Measurements from ENCODE around the gene CACNA1D.
"Not testable (repeated sequence)": the region's sequence is repeated elsewhere in the genome, so short reads cannot be mapped to it uniquely, and the experiment has no call there.

Gene CACNA1D

DNA sequence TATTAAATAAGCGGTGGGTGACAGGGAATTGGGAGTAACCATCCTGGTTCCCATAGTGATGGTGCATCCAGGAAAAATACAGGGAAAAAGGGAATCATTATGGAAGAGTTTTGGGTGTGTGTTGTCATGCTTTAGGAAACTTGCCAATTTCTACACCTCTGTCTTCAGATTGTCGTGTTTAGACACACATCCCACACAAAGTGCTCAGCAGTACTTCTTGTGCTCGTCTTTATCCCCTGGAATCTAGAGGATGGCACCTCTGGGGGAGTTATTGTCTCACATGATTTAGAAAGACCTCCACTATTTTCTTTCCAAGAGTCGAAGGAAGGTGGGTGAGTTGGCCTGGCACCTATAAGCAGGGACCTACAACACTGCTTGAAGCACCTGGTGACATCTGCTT lies 35.8 kb downstream of the CACNA1D start:
- no peak for DNase-seq

DNA sequence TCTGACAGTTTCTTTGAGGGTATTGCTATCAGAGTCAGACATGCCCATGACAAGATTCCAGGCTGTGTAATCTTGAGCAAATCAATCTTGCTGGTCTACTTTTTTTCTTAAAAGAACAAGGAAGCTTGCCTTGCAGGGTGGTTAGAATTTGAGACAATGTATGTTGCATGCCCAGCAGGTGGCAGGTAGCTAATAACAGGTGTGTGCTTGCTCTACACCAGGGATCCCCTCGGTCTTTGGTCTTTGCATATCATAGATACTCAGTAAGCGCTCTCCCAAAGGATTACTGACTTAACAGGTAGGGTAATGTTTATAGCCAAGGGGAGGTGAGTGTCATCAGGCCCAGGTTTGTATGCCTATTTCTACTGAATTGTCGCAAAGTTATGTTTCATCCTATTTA lies 37.3 kb downstream of the CACNA1D start:
- DNase-seq, result no peak

DNA sequence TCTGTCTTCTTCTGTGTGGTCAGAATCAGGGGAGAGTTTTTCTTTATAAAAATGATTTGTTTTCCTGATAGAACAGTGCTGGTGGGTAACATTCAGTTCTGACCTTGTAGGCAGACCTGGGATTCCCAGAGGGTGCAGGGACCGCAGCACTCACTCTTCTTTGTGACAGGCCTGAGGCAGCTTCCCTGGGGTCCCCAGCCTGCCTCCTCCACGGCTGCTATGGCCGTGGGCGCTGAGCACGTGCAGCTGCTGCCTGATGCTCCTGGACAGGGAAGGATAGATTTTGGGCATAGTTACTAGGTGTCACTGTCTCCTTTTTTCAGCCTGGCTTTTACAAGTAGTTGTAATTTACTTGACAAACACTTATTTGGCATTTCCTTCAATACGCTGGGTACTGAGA lies 39.1 kb downstream of the CACNA1D start:
- no peak for DNase-seq

DNA sequence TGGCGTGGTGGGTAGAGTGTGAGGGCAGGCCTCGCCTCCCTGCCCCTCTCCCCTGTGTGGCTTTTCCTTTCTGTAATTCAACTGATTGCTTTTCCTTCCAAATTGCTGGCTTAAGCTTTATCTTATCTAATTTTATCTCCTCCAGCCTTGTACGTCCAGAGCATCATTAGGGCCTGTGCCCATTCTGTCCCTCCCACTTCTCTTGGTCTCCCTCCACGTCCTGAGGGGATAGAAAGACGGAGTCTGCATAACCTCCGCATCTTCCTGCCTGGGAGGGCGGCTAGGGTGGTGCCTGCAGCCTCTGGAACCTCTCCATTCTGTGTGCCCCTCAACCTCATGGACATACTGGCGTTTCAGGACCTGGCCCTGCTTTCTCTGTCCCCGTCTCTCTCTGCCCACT lies 39.8 kb downstream of the CACNA1D start:
- no peak for DNase-seq

DNA sequence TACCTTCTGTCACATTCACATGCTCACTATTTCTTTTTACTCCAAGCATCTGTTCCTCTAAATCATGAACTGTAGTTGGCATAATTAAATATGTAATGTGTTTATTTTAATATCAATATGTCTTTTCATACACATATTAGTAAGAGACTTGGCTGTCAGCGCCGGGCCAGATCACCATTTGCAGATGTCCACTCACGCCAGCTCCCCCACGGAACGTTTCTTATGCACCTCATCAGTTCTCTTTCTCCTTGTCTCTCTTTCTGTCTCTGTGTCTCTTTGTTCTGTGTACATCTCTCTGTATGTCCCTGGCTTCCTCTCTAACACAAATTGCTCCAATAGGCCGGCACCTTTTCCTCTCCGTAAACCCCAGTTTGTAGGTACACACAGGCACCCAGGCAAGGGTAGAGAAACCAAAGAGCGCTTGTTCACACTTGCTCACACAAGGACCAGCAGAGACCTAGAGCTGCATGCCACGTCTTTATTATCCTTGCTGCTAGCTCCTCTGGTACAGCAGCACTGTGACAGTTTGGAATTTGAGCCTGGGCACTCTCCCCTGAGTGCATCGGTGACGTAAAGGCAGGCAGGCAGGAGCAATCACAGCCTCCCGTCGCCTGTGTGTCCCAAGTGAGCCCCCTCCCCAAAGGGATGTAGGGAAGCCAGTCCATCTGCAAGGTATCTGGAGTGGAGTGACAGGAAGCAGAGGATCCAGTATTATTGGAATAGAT lies 40.4 kb downstream of the CACNA1D start:
- DNase-seq, result no peak

DNA sequence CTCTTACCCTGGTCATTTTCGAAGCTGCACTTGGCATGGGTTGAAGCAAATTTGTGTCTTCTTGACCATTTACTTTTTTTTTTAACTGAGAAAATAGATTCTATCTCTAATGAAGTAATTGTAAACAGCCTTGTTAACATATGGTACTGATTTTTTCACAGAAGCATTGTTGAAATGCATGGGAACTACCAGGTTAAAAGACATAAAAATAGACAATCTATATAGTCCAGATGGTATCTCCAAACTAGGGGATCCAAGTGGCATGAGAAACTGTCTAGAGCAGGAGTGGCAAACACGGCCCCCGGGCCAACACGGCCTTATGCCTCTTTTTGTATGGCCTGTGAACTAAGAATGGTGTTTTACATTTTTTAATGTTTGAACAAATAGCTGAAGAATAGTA lies 41.9 kb downstream of the CACNA1D start:
- DNase-seq, result no peak

DNA sequence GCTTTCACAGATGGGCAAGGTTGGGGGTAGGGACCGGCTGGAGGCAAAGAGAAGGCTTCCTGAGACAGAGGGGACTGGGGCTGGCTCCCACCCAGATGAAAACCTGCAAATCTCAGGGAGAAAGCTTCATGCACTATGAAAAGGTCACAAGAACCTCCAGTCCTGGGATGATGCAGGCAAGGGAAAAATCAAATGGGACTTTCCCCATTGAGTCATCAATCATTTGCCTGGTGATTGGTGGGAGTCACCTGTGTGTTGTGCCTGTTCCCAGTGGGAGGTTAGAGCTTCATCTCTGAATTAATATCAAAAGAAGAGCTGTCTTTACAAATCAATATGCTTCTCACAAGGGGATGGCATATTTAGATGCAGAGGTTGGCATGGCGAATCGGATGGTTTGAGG lies 49.9 kb downstream of the CACNA1D start:
- no peak for DNase-seq

DNA sequence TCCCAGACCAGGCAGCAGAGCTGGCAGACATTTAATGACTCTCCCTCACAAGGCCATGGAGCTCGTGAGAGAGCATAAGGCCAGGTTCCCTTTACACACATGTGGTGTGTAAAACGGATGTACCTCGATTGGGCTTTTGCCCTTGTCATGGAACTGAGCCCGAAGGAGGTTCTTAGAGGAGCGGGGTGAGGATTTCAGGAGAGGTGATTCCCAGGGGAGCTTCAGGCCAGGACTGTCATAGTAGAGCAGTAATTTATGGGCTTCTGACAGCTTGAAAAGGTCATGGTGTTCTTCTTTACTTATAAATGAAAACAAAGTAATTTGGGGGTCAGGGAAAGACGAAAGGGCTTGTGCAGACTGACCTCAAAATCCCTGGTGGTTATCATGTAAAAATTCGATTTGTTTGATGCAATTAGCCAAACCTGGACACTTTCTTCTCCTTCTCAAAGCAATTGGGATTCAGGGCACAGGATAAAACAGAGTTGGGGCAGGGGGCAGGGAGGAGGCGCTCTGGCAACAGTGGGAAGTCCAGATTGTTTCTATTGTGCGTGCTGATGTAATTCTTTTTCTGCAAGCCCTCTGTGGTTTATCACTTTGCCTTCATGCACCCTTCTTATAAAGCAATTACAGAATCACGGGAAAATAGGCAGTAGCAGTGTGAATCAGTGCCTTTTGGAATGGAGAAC lies 51.0 kb downstream of the CACNA1D start:
- DNase-seq, result no peak

DNA sequence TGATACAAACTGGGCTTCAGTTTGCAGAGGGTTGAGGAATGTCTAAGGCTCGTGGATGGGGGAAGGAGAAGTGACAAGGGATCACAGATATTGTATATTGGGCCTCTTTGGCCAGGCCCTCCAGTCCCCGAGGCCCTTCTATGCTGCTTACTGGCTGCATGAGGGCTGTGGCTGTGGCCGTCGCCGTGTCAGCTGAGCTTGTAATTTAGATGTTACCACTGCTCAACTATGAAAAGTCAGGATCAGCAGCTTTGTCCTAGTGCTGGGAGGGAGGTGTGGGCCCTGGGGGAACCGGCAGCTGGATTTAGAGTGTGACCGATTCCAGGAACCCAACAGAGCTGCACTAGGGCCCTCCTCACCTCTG lies 51.6 kb downstream of the CACNA1D start:
- no peak for DNase-seq

DNA sequence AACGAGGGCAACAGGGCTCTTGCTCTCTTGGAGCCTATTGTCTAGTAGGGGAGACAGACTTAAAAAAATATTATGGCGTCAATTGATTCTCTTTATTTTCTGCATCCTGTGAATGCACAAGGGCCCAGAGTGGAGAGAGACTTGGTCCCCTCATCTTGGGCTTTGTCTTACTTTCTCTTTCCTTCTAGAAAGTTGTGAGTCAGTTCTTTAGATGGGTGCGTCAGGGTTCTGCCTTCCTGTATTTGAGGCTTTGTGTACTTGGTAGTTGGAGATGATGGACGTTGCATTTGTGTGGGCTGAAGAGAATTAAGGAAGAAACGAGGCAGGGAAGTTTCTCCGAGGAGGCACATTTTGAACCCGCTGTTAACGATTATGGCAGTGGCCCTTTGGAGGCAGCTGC lies 52.9 kb downstream of the CACNA1D start:
- DNase-seq, result peak; percentile 2

DNA sequence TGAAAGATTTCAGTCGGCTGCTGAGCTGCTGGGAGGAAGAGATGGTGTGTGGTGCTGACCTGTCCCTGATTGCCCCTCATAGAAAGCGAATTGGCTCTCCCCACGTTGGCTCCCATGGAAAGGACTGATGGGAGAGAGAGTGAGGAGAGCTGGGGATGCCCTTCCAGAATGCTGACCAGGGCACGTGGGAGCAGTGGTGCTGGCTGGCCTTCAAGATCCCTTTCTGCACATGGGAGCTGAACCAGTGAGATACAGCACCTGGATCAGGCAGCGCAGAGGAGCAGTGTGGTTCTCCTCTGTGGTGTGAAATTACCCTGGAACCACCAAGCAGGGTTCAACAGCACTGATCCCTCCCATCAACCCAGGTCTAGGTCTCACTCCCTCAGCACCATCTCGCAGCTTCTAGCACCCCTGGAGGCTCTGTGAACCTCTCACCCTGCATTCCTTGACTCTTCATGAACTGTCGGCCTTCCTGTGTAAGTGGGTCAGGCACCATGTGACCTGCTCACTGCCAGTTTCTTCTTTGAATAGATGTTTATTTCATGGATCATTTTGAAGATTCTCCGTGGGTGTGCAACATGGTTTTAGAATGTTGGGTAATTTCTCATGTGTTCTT lies 55.7 kb downstream of the CACNA1D start:
- DNase-seq, result no peak

DNA sequence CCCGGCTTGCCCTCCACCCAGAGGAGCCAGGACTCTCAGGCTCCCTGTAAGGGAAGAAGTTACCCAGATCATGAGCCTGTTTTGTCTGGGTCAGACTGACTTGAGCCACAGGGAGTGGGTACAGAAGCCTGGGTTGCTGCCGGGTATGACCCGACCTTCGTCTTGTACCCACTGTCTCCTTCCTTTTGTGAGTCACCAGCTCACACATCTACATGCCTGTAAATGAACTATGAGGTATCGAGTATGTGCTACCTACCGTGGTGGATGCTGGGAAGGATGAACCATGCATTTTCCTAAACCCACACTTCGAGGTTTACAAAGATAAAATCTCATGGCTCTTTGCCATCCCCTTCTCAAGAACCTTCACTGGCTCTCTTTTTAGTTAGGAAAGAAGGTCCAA lies 56.9 kb downstream of the CACNA1D start:
- DNase-seq, result peak; percentile 13

DNA sequence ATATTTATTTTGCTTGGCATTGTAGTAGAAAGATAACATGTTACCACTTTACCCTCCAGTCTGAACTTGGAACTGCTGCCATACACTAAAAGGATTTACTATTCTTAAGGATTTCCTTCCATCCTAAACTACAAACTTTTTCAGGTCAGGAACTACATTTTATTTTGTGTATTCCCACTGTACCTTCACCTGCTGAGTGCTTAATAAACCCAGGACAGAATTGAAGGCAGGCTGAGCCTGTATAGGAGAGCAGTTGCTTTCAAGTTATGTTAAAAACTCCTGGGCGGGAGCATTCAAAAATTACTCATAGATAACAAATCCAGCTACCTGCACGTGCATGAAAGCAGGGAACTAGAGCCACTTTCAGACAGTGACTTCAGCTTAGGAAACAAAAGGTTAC lies 58.3 kb downstream of the CACNA1D start:
- no peak for DNase-seq

DNA sequence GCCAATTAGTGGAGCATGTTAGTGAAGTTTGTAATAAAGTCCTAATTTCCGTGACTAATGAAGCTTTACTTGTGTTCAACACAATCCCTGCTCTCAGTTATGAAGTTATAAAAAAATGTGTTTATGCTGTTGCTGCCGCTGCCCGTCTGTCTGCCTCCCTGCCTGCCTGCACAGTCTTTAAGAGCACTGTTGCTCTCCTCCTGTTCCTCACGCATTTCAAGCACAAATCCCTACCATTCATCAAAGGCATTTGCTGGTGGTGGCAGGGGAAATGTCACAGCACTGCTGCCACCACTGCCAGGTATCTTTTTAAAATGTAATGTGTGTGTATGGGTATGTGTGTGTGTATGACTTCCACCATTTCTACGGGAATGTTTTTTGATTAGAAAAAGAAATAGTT lies 58.8 kb downstream of the CACNA1D start:
- no peak for DNase-seq

DNA sequence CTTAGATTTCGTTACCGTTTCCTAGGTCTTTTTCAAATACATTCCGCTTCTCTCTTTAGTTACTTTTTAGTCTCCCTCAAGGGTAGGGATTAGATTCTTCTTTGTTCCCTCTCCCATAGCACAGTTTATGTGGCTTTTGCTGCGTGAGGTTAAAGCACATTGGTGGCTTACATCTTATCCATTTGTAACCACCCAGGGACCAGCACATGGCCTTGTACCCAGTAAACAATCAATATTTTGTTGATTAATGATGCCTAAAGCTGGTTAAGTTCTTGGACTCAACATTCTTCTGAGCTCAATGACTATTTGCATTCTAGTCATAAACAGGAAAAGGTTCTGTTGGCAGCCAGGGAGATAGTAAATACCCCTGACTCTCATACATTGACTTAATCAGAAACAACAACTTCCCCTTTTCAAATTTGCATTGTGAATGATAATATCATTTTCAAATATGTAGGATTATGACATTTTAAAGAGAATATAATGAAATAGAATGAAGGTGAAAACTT lies 60.2 kb downstream of the CACNA1D start:
- DNase-seq, result peak; percentile 4

DNA sequence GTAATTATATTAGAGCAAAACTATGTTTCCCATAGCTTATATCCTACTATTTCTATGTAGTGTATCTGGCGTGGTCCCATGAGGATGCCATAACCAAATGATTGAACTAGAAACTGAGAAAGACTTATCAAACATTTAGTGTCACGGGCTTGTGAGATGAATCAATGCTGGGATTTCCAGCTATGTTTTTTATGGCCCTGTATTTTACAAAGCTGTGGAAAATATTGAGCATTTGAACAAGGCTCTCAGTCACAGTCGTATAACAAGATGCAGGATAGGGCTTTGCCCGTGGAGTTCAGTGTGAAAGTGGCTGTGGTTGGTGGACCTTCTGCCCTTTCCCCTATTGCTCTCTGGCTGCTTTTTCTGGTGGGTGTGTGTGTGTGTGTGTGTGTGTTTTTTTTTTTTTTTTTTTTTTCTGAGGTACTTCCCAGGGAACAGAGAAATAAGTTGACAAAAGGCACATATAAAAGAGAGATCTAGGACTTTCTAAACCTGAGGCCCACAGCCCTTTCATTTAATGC lies 60.7 kb downstream of the CACNA1D start:
- no peak for DNase-seq

DNA sequence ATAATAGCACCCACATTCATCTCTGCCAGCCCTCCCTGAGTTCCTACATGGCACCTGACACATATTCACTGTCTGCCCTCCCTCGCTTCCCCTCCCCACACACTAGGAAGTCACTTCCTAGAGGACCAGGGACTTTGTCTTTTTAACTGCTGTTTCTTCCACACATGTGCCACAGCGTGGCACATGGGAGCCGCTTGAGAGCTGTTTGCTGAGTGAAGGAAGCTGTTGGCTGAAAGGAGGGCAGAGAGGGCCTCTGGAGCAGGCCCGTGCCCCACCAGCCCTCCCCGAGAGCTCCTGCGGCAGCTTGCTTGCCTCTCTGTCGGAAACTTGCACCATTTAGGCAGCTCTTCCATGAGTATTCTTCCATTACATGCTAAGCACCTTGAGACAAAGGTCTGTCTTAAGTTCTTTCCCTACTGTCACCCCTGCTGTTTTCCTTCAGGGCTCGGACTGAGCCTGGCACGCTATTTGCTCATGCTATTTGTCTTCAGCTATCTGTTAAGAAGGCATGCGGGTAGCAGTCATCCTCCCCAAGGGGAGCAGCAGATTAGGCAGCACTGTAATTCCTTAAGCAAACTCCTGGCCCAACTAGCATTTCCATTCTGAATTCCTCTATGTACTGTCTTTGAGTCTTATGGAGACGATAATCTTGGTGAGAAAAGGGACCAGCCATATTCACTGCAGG lies 72.2 kb downstream of the CACNA1D start:
- DNase-seq, result no peak

DNA sequence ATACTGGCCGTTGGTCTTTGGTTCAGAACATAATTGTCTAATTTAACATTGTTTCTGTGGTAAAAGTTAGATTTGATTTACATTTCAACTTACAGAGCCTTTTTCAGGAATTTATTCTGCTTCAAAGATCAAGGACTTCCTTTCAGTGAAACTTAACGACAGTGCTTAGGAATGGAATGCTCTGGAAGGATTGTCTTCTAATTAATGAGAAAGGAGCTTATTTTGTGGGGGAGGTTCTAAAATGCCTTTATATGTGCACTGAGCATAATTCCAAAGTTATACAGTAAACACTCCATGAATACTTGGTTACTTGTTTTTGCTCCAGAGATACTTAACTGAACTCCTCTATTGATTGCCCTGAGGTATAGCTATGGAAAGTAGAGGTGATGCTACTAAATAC lies 75.7 kb downstream of the CACNA1D start:
- no peak for DNase-seq

DNA sequence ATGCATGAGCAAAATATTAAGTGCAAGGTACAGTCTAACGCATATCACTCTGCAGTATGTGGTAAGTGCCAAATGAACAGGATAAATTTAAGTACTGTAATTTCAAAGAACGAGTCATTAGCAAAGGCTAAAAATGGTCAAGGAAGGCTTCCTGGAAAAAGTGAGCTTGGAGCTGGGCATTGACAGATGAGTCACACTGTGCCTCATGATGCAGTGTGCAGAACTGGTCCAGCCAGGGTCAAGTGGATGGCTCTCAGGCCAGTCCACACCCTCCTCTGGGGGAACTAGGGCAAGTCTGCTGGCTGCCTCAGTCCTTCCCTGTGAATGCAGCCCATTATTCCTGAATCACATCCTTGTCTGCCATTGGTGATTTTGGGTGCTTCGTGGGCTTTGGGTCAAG lies 76.3 kb downstream of the CACNA1D start:
- no peak for DNase-seq

DNA sequence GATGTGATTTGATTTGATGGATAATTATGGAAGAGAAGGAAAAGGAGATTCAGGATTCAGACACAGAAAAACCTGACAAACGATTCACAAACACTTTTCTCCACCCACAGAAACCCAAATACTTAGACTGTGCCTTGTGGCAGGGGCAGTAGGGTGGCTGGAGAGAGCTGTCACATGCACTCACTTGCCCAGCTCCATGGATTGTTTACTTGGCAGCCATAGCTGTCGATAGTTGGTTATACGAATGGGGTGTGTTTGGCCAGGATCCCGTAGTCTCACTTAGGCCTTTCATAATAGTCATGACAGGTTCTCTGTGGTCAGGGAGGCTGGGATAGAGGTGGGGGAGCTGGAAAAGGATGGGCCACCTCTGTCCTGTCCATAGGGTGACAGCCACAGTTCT lies 76.9 kb downstream of the CACNA1D start:
- no peak for DNase-seq

DNA sequence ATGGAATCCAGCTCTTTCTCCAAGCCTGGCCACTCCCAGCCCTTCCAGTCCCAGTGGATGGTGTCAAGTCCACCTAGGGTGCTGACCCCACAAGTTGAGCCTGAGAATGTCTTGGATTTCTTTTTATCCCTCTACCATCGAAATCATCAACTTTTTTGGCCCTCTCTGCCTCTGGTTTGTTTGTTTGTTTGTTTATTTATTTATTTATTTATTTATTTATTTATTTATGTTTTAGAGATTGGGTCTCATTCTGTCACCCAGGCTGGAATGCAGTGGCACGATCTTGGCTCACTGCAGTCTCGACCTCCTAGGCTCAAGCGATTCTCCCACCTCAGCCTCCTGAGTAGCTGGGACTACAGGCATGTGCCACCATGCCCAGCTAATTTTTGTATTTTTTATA lies 77.8 kb downstream of the CACNA1D start:
- not testable (repeated sequence) for DNase-seq

DNA sequence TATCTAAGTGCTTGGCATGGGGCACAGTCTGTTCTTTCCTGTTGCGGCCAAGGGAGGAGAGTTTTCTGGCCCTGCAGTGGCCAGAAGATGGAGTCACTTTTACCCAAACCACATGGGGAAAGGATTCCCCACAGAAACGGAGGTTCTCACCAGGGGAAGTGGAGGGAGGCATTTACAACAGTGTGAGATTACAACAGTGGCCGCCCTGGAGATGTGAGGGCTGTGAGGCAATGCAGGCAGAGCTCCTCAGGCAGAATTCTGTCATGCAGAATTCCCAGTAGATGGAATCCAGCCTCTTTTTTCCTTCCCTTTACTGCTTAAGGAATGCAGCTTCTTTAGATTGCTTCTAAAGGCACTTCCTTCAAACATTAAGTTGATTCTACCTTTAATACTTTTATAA lies 83.1 kb downstream of the CACNA1D start:
- DNase-seq, result no peak

DNA sequence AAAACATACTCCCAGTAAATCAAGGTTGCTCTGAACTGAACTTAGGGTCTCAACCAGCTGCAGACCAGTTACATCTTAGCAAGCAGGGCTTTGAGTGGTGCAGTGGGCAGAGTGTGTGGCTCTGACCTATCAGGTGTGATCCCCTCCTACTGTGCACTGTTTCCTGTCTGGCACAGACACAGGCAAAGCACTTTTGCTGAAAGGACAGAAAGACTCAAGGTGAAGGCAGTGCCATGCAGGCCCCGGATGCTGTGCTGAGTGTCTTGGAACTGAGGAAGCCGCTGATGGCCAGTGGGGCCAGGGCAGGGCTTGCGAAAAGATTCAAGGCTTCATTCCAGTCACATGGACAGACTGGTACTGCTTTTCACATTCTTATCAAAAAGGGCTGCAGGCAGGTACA lies 85.2 kb downstream of the CACNA1D start:
- DNase-seq, result no peak

DNA sequence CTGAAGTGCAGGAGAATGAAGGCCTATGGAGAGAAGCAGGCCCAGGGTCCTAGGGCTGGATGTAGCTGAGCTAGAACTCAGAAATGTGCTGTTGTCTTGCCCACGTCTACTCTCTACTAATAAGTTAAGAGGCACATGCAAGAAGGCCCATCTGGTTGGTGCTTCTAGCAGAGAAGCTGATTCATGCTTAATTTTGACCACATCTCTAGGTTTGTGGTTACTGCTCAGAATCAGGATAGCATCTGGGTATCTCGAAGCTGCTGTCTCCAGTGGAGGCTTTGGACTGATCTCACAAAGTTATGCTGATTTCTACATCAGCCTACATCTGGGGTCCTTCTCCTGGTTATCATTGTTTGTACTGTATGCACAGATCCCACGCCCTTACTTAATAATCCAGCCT lies 87.3 kb downstream of the CACNA1D start:
- DNase-seq, result peak; percentile 39

Data from OCI-M1 (cell line).